CD4-positive, alpha-beta memory T cell (primary cell): ENCODE measurements around the gene FLNC. TPM values are rescaled to one million over a fixed set of nuclear protein-coding genes. Genes with fewer than 3 reads are reported as not detected.
A peak's percentile ranks its signal among the peaks of the same experiment; 100 is the strongest.

Source experiments
- CTCF ChIA-PET: fragments of 350-600 bp; sonication (Branson Sonifier 250); formaldehyde crosslinking; loops from one replicate; lab custom pipeline; 2021; ENCODE audit warnings: inconsistent platforms; ENCODE audit not compliant: partially characterized antibody; lab: Charles Lee
- POLR2A ChIA-PET: fragments of 350-600 bp; sonication (Branson Sonifier 250); formaldehyde crosslinking; loops from one replicate; lab custom pipeline; 2021; ENCODE audit not compliant: partially characterized antibody; lab: Charles Lee
- DNase-seq, 5 donors: peaks; one replicate each; pipeline versions ENCODE4 v3.0.0 to v3.0.0-alpha.2; 2020 to 2022; ENCODE audit warnings: mixed read lengths in 1 of 5
- H3K27ac ChIP-seq: one replicate; pipeline ENCODE4 v1.7.0; 2013; ENCODE audit warnings: low read depth, low read length
- H3K27me3 ChIP-seq: 2 replicates; pipeline ENCODE4 v1.7.0; 2013; ENCODE audit warnings: mild to moderate bottlenecking, low read length, moderate library complexity; ENCODE audit not compliant: insufficient read depth
- H3K36me3 ChIP-seq: 2 replicates; pipeline ENCODE4 v1.7.0; 2013; ENCODE audit warnings: mild to moderate bottlenecking, low read length, moderate library complexity; ENCODE audit not compliant: insufficient read depth
- H3K4me1 ChIP-seq: 2 replicates; pipeline ENCODE4 v1.7.0; 2013; ENCODE audit warnings: mild to moderate bottlenecking, low read length, moderate library complexity; ENCODE audit not compliant: insufficient read depth
- H3K4me3 ChIP-seq, 2 donors: one replicate each; pipeline ENCODE4 v1.7.0; 2013; ENCODE audit warnings: low read length in 2 of 2, mild to moderate bottlenecking in 1 of 2
- H3K9me3 ChIP-seq, 2 donors: one replicate each; pipeline ENCODE4 v1.7.0; 2013; ENCODE audit warnings: low read length in 2 of 2, control low read depth in 1 of 2; ENCODE audit not compliant: control insufficient read depth in 1 of 2
- H3K27ac Mint-ChIP-seq, 7 donors: one replicate each; pipeline ENCODE4 v1.8.0; 2020 to 2021; ENCODE audit warnings: mixed read lengths in 7 of 7, mild to moderate bottlenecking in 6 of 7, inconsistent platforms in 3 of 7, moderate library complexity in 3 of 7
- H3K27me3 Mint-ChIP-seq, 2 donors: one replicate each; pipeline ENCODE4 v1.8.0; 2020 to 2021; ENCODE audit warnings: mixed read lengths in 2 of 2
- H3K36me3 Mint-ChIP-seq, 2 donors: one replicate each; pipeline ENCODE4 v1.8.0; 2020 to 2021; ENCODE audit warnings: mixed read lengths in 2 of 2, inconsistent platforms in 1 of 2, mild to moderate bottlenecking in 1 of 2
- H3K4me1 Mint-ChIP-seq, 4 donors: one replicate each; pipeline ENCODE4 v1.8.0; 2020 to 2021; ENCODE audit warnings: mixed read lengths in 4 of 4, mild to moderate bottlenecking in 1 of 4
- H3K4me3 Mint-ChIP-seq, 8 donors: one replicate each; pipeline ENCODE4 v1.8.0; 2020 to 2021; ENCODE audit warnings: mixed read lengths in 8 of 8, mild to moderate bottlenecking in 7 of 8, moderate library complexity in 6 of 8, inconsistent platforms in 3 of 8
- H3K9me3 Mint-ChIP-seq, 8 donors: one replicate each; pipeline ENCODE4 v1.8.0; 2020 to 2021; ENCODE audit warnings: mixed read lengths in 8 of 8, mild to moderate bottlenecking in 5 of 8, inconsistent platforms in 3 of 8, moderate library complexity in 1 of 8
- intact Hi-C: fragments of 100-400 bp; cut with micrococcal nuclease; formaldehyde crosslinking; loops from one replicate; pipeline ENCODE4 v1.15.1; 2023
- polyA plus RNA-seq, 2 donors: library from polyadenylated mRNA; unstranded; fragments of 300-500 nt; fragmentation: Illumina TruSeq; gene quantifications; one replicate each; pipeline ENCODE4 v1.2.3, GENCODE V29; 2021
- total RNA-seq, 2 experiments: library from RNA; stranded (reverse); gene quantifications; one replicate each; pipeline ENCODE4 v1.2.3, GENCODE V29; 2021

The FLNC gene
- total and polyA plus RNA-seq, 4 experiments from 2014 or later, result 0.06 TPM; not detected in 3

- H3K4me1 ChIP-seq, result peaks cover 15% of the 10 kb centered on the region
- intact Hi-C loops, result no loop called here
- peaks cover 6 to 23% (median 15%) of the 10 kb centered on the region in 4 donors for H3K4me1 Mint-ChIP-seq
- H3K36me3 ChIP-seq, result no peaks in the 10 kb centered on the region
- H3K4me3 ChIP-seq, result no peak overlapping the region
- POLR2A ChIA-PET, result no interaction called here
- peaks cover 0 to 9% of the 10 kb centered on the region in 2 donors for H3K36me3 Mint-ChIP-seq
- no peaks in the 10 kb centered on the region for H3K9me3 ChIP-seq
- no peaks in the 10 kb centered on the region for H3K9me3 Mint-ChIP-seq
- no peaks in the 10 kb centered on the region for H3K27me3 Mint-ChIP-seq
- H3K27ac ChIP-seq, result no peak overlapping the region
- CTCF ChIA-PET, result interaction anchor here (1.0 kb wide), 1 partner anchor 10 kb away, joined by 3 read pairs; no protein-coding TSS in a partner anchor
- DNase-seq, result peak in 3 of 5 donors; percentile 10 to 15 (median 10)
- H3K4me3 Mint-ChIP-seq, result peak overlapping the region in 2 of 8 donors; percentile 23 to 39
- H3K27ac Mint-ChIP-seq, result peak overlapping the region in 3 of 7 donors; percentile 43 to 90 (median 50)
- no peaks in the 10 kb centered on the region for H3K27me3 ChIP-seq
Observed at GRCh38 chr7:128794020-128794419, 36.2 kb upstream of the FLNC start.

GRCh38 chr7:128794436-128794835 lies 35.8 kb upstream of the FLNC start:
- Mint-ChIP-seq H3K9me3 (no peaks in the 10 kb centered on the region), H3K27me3 (no peaks in the 10 kb centered on the region), H3K4me3 (no peak overlapping the region), H3K36me3 (peaks cover 0 to 9% of the 10 kb centered on the region in 2 donors), H3K4me1 (peaks cover 6 to 18% (median 12%) of the 10 kb centered on the region in 4 donors), H3K27ac (peak overlapping the region in 2 of 7 donors; percentile 50 to 90)
- no peak overlapping the region for H3K27ac ChIP-seq
- intact Hi-C loops, result no loop called here
- peaks cover 15% of the 10 kb centered on the region for H3K4me1 ChIP-seq
- no peaks in the 10 kb centered on the region for H3K27me3 ChIP-seq
- H3K9me3 ChIP-seq, result no peaks in the 10 kb centered on the region
- ChIA-PET CTCF (interaction anchor here (1.0 kb wide), 1 partner anchor 10 kb away, joined by 3 read pairs; no protein-coding TSS in a partner anchor), POLR2A (no interaction called here)
- no peak for DNase-seq
- no peaks in the 10 kb centered on the region for H3K36me3 ChIP-seq
- H3K4me3 ChIP-seq, result no peak overlapping the region

- H3K4me1 ChIP-seq, result peaks cover 13% of the 10 kb centered on the region
- peaks cover 0 to 9% of the 10 kb centered on the region in 2 donors for H3K36me3 Mint-ChIP-seq
- H3K9me3 Mint-ChIP-seq, result no peaks in the 10 kb centered on the region
- H3K4me3 ChIP-seq, result no peak overlapping the region
- intact Hi-C loops, result no loop called here
- H3K27ac ChIP-seq, result no peak overlapping the region
- H3K4me3 Mint-ChIP-seq, result no peak overlapping the region
- no peaks in the 10 kb centered on the region for H3K9me3 ChIP-seq
- POLR2A ChIA-PET, result no interaction called here
- DNase-seq, result no peak
- CTCF ChIA-PET, result interaction anchor here (1.0 kb wide), 1 partner anchor 11 kb away, joined by 3 read pairs; no protein-coding TSS in a partner anchor
- H3K36me3 ChIP-seq, result no peaks in the 10 kb centered on the region
- H3K27ac Mint-ChIP-seq, result peak overlapping the region in 1 of 7 donors; percentile 60
- H3K27me3 ChIP-seq, result no peaks in the 10 kb centered on the region
- H3K27me3 Mint-ChIP-seq, result no peaks in the 10 kb centered on the region
- H3K4me1 Mint-ChIP-seq, result peaks cover 5 to 11% (median 8%) of the 10 kb centered on the region in 4 donors
Observed at GRCh38 chr7:128795129-128795528, 35.1 kb upstream of the FLNC start.

- no peaks in the 10 kb centered on the region for H3K9me3 ChIP-seq
- H3K36me3 ChIP-seq, result peaks cover 3% of the 10 kb centered on the region
- Mint-ChIP-seq H3K27ac (no peak overlapping the region), H3K27me3 (no peaks in the 10 kb centered on the region), H3K4me1 (peaks cover 3 to 7% (median 5%) of the 10 kb centered on the region in 4 donors), H3K9me3 (no peaks in the 10 kb centered on the region), H3K4me3 (no peak overlapping the region), H3K36me3 (peaks cover under 1 to 18% of the 10 kb centered on the region in 2 donors)
- DNase-seq, result no peak
- no peaks in the 10 kb centered on the region for H3K27me3 ChIP-seq
- H3K27ac ChIP-seq, result no peak overlapping the region
- ChIA-PET POLR2A (no interaction called here), CTCF (no interaction called here)
- intact Hi-C loops, result no loop called here
- peaks cover 9% of the 10 kb centered on the region for H3K4me1 ChIP-seq
- no peak overlapping the region for H3K4me3 ChIP-seq
Observed at GRCh38 chr7:128796327-128796726, 33.9 kb upstream of the FLNC start.

- Mint-ChIP-seq H3K4me1 (no peaks in the 10 kb centered on the region), H3K27me3 (no peaks in the 10 kb centered on the region), H3K27ac (peak overlapping the region in 1 of 7 donors; percentile 10), H3K9me3 (no peaks in the 10 kb centered on the region), H3K36me3 (peaks cover 4 to 16% of the 10 kb centered on the region in 2 donors), H3K4me3 (no peak overlapping the region)
- Histone ChIP-seq H3K4me1 (no peaks in the 10 kb centered on the region), H3K27me3 (no peaks in the 10 kb centered on the region), H3K36me3 (peaks cover 6% of the 10 kb centered on the region), H3K4me3 (no peak overlapping the region), H3K27ac (no peak overlapping the region), H3K9me3 (no peaks in the 10 kb centered on the region)
- intact Hi-C loops, result no loop called here
- no peak for DNase-seq
- CTCF ChIA-PET, result interaction anchor here (0.8 kb wide), 1 partner anchor 16 kb away, joined by 3 read pairs; no protein-coding TSS in a partner anchor
- POLR2A ChIA-PET, result interaction anchor here (1.2 kb wide), 1 partner anchor 84 kb away, joined by 3 read pairs; no protein-coding TSS in a partner anchor
Observed at GRCh38 chr7:128799451-128799850, 30.8 kb upstream of the FLNC start.

- no peak overlapping the region for H3K27ac Mint-ChIP-seq
- POLR2A ChIA-PET, result interaction anchor here (1.2 kb wide), 1 partner anchor 83 kb away, joined by 3 read pairs; no protein-coding TSS in a partner anchor
- no peak for DNase-seq
Observed at GRCh38 chr7:128800567-128800966, 29.6 kb upstream of the FLNC start.

GRCh38 chr7:128801003-128801402 lies 29.2 kb upstream of the FLNC start:
- no peaks in the 10 kb centered on the region for H3K27me3 Mint-ChIP-seq
- intact Hi-C loops, result no loop called here
- no peak overlapping the region for H3K4me3 ChIP-seq
- peaks cover 16% of the 10 kb centered on the region for H3K36me3 ChIP-seq
- H3K36me3 Mint-ChIP-seq, result peaks cover 11 to 17% of the 10 kb centered on the region in 2 donors
- CTCF ChIA-PET, result no interaction called here
- no peak overlapping the region for H3K27ac Mint-ChIP-seq
- H3K9me3 ChIP-seq, result no peaks in the 10 kb centered on the region
- POLR2A ChIA-PET, result no interaction called here
- no peaks in the 10 kb centered on the region for H3K4me1 ChIP-seq
- H3K9me3 Mint-ChIP-seq, result no peaks in the 10 kb centered on the region
- H3K4me1 Mint-ChIP-seq, result no peaks in the 10 kb centered on the region
- H3K4me3 Mint-ChIP-seq, result no peak overlapping the region
- DNase-seq, result no peak
- H3K27me3 ChIP-seq, result no peaks in the 10 kb centered on the region
- no peak overlapping the region for H3K27ac ChIP-seq

More at GRCh38 chr7:128800567-128800966, 29.6 kb upstream of the FLNC start:
- Histone ChIP-seq H3K27ac (no peak overlapping the region), H3K36me3 (peaks cover 14% of the 10 kb centered on the region), H3K4me1 (no peaks in the 10 kb centered on the region), H3K9me3 (no peaks in the 10 kb centered on the region), H3K4me3 (no peak overlapping the region), H3K27me3 (no peaks in the 10 kb centered on the region)
- peaks cover 10 to 16% of the 10 kb centered on the region in 2 donors for H3K36me3 Mint-ChIP-seq
- H3K9me3 Mint-ChIP-seq, result no peaks in the 10 kb centered on the region
- H3K4me3 Mint-ChIP-seq, result no peak overlapping the region
- H3K4me1 Mint-ChIP-seq, result no peaks in the 10 kb centered on the region
- no peaks in the 10 kb centered on the region for H3K27me3 Mint-ChIP-seq
- intact Hi-C loops, result no loop called here
- CTCF ChIA-PET, result no interaction called here
